NCI-H345 (cell line): ENCODE results near the gene KANSL1L.

Experiments
- DNase-seq: peaks from one replicate; lab custom pipeline; 2025; lab: John Stamatoyannopoulos, UW

KANSL1L gene

GRCh38 chr2:210072493-210072892, 98.7 kb downstream of the KANSL1L start:
- no peak for DNase-seq

- DNase-seq: no peak
Observed at GRCh38 chr2:210063306-210063705, 107.9 kb downstream of the KANSL1L start.

- no peak for DNase-seq
Observed at GRCh38 chr2:210055825-210056224, 115.4 kb downstream of the KANSL1L start.

- DNase-seq: no peak
Observed at GRCh38 chr2:210054696-210055095, 116.5 kb downstream of the KANSL1L start.

- DNase-seq: no peak
Observed at GRCh38 chr2:210050885-210051284, 120.3 kb downstream of the KANSL1L start.

- DNase-seq: no peak
Observed at GRCh38 chr2:210049831-210050230, 121.4 kb downstream of the KANSL1L start.

GRCh38 chr2:210046851-210047500, 124.2 kb downstream of the KANSL1L start:
- no peak for DNase-seq

GRCh38 chr2:210038078-210038477, 133.1 kb downstream of the KANSL1L start:
- no peak for DNase-seq

- DNase-seq: no peak
Observed at GRCh38 chr2:210035679-210036078, 135.5 kb downstream of the KANSL1L start.

- no peak for DNase-seq
Observed at GRCh38 chr2:210034087-210034683, 137.0 kb downstream of the KANSL1L start.

- peak; percentile 32 for DNase-seq
Observed at GRCh38 chr2:210028178-210028577, 143.0 kb downstream of the KANSL1L start.

GRCh38 chr2:210027608-210028007, 143.6 kb downstream of the KANSL1L start:
- DNase-seq: no peak

GRCh38 chr2:210022824-210023223, 148.4 kb downstream of the KANSL1L start:
- no peak for DNase-seq

GRCh38 chr2:210020138-210020537, 151.1 kb downstream of the KANSL1L start:
- no peak for DNase-seq

- no peak for DNase-seq
Observed at GRCh38 chr2:210009896-210010295, 161.3 kb downstream of the KANSL1L start.

- no peak for DNase-seq
Observed at GRCh38 chr2:210009126-210009525, 162.1 kb downstream of the KANSL1L start.

- DNase-seq: peak; percentile 22
Observed at GRCh38 chr2:210007895-210008294, 163.3 kb downstream of the KANSL1L start.

GRCh38 chr2:210004881-210005280, 166.3 kb downstream of the KANSL1L start:
- no peak for DNase-seq

- no peak for DNase-seq
Observed at GRCh38 chr2:210003359-210003758, 167.8 kb downstream of the KANSL1L start.

GRCh38 chr2:210002158-210003157, 168.8 kb downstream of the KANSL1L start, which contains the start of gene RPE:
Gene RPE (plus strand): TSS chr2:210002638. CDS start chr2:210002662, 24 bp downstream.
- DNase-seq: peak; percentile 98

- no peak for DNase-seq
Observed at GRCh38 chr2:210000464-210001324, 170.5 kb downstream of the KANSL1L start.

- DNase-seq: no peak
Observed at GRCh38 chr2:209998596-209998995, 172.6 kb downstream of the KANSL1L start.
